SU-DHL-6 (cell line): Measurements from ENCODE around the gene SCN4B.

Source experiments
- EZH2phosphoT487 ChIP-seq: fragments of 200-600 bp; sonication (generic), shearing (Covaris generic); conservative IDR thresholded peaks from 2 replicates; pipeline ENCODE4 v1.6.1; 2018; ENCODE audit warnings: mild to moderate bottlenecking, antibody characterized with exemption, low read length, moderate library complexity, mixed read lengths
- TF ChIP-seq, protein P1 (sequence below): fragments of 200-600 bp; sonication (generic); IDR thresholded peaks from one replicate; pipeline ENCODE4 v1.5.1; 2017; ENCODE audit warnings: antibody characterized with exemption, mild to moderate bottlenecking, low read length, moderate library complexity; ENCODE audit not compliant: insufficient read depth, poor library complexity, severe bottlenecking

- TF ChIP-seq, protein P1, sequence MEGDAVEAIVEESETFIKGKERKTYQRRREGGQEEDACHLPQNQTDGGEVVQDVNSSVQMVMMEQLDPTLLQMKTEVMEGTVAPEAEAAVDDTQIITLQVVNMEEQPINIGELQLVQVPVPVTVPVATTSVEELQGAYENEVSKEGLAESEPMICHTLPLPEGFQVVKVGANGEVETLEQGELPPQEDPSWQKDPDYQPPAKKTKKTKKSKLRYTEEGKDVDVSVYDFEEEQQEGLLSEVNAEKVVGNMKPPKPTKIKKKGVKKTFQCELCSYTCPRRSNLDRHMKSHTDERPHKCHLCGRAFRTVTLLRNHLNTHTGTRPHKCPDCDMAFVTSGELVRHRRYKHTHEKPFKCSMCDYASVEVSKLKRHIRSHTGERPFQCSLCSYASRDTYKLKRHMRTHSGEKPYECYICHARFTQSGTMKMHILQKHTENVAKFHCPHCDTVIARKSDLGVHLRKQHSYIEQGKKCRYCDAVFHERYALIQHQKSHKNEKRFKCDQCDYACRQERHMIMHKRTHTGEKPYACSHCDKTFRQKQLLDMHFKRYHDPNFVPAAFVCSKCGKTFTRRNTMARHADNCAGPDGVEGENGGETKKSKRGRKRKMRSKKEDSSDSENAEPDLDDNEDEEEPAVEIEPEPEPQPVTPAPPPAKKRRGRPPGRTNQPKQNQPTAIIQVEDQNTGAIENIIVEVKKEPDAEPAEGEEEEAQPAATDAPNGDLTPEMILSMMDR, result no peak
- TF ChIP-seq EZH2phosphoT487, result no peak
Measured at GRCh38 chr11:118111744-118112035, 40.9 kb downstream of the SCN4B start.
